GM19468 (cell line): Measurements from ENCODE around the gene TENM3.

Experiments used
- ATAC-seq: cut with Tn5 transposase; IDR thresholded peaks from one replicate; pipeline ENCODE4 v1.9.1; 2021; ENCODE audit warnings: mild to moderate bottlenecking, moderate library complexity, moderate number of reproducible peaks; ENCODE audit not compliant: unreplicated experiment; ENCODE audit errors: extremely low read depth

Gene TENM3

GRCh38 chr4:182582245-182582644, 339.0 kb downstream of the TENM3 start:
- no peak for ATAC-seq

GRCh38 chr4:182583703-182584415, 340.7 kb downstream of the TENM3 start:
- no peak for ATAC-seq

- ATAC-seq = no peak
These were observed 342.1 kb downstream of the TENM3 start for GRCh38 chr4:182585321-182585720.

- ATAC-seq = no peak
These were observed 345.9 kb downstream of the TENM3 start for GRCh38 chr4:182589100-182589499.

- ATAC-seq = no peak
These were observed 350.2 kb downstream of the TENM3 start for GRCh38 chr4:182593402-182593801.

- ATAC-seq = no peak
These were observed 350.7 kb downstream of the TENM3 start for GRCh38 chr4:182593864-182594263.

- ATAC-seq = no peak
These were observed 356.9 kb downstream of the TENM3 start for GRCh38 chr4:182600093-182600492.

- ATAC-seq = no peak
These were observed 357.7 kb downstream of the TENM3 start for GRCh38 chr4:182600856-182601255.

- no peak for ATAC-seq
These were observed 361.0 kb downstream of the TENM3 start for GRCh38 chr4:182604161-182604622.

GRCh38 chr4:182604953-182605352, 361.8 kb downstream of the TENM3 start:
- ATAC-seq = no peak

- no peak for ATAC-seq
These were observed 365.3 kb downstream of the TENM3 start for GRCh38 chr4:182608525-182608924.

GRCh38 chr4:182616476-182616875, 373.3 kb downstream of the TENM3 start:
- no peak for ATAC-seq

- ATAC-seq = no peak
These were observed 376.5 kb downstream of the TENM3 start for GRCh38 chr4:182619660-182620059.

GRCh38 chr4:182620111-182620980, 377.1 kb downstream of the TENM3 start:
- no peak for ATAC-seq

GRCh38 chr4:182624281-182624680, 381.1 kb downstream of the TENM3 start:
- no peak for ATAC-seq

GRCh38 chr4:182625193-182625592, 382.0 kb downstream of the TENM3 start:
- no peak for ATAC-seq

GRCh38 chr4:182627996-182628395, 384.8 kb downstream of the TENM3 start:
- no peak for ATAC-seq

GRCh38 chr4:182628544-182628943, 385.3 kb downstream of the TENM3 start:
- no peak for ATAC-seq

GRCh38 chr4:182629096-182629495, 385.9 kb downstream of the TENM3 start:
- ATAC-seq = no peak

- no peak for ATAC-seq
These were observed 397.3 kb downstream of the TENM3 start for GRCh38 chr4:182640491-182640890.

GRCh38 chr4:182640932-182641331, 397.7 kb downstream of the TENM3 start:
- ATAC-seq = no peak
